SK-N-SH treated with all-trans-retinoic acid at 6 μM for 48 hours (cell line): ENCODE measurements around the gene CFAP61.

Experiments
- ARNTL ChIP-seq: fragments of 450-650 bp; formaldehyde crosslinking; IDR thresholded peaks from 2 replicates; pipeline ENCODE4 v1.5.0; 2020; ENCODE audit warnings: low read depth, mild to moderate bottlenecking, moderate library complexity, borderline replicate concordance
- OSR1 ChIP-seq: fragments of 250-450 bp; sonication (Bioruptor Pico); IDR thresholded peaks from 2 replicates; pipeline ENCODE4 v1.8.0; 2022; ENCODE audit warnings: moderate library complexity, mild to moderate bottlenecking, inconsistent platforms
- ZNF70 ChIP-seq: fragments of 450-650 bp; formaldehyde crosslinking; IDR thresholded peaks from 2 replicates; pipeline ENCODE4 v1.5.0; 2020; ENCODE audit warnings: mild to moderate bottlenecking, moderate library complexity
- TF ChIP-seq, protein P1 (sequence below): fragments of 250-450 bp; sonication (Bioruptor Pico); IDR thresholded peaks from 2 replicates; pipeline ENCODE4 v1.8.0; 2020; ENCODE audit warnings: mild to moderate bottlenecking, moderate library complexity, borderline replicate concordance
- TF ChIP-seq, protein P2 (sequence below): fragments of 250-450 bp; sonication (Bioruptor Pico); IDR thresholded peaks from 2 replicates; pipeline ENCODE4 v1.5.1; 2021; ENCODE audit warnings: mild to moderate bottlenecking, moderate library complexity

DNA sequence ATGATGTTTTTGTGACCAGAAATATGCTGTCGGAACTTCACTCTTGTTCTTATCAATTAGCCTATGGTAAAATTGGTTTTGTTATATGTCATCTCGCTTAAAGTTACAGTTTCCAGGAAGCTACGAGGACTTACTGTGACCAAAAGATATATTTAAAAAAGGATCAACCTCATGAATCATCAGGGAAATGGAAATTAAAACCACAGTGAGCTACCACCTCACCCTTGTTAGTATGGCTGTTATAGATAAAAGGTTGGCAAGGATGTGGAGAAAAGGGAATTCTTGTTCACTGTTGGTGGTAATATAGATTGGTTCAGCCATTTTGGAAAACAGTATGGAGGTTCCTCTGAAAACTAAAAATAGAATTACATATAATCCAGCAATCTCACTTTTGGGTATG, 301.2 kb downstream of the CFAP61 start:
- no peak for TF ChIP-seq OSR1 (CRISPR knock-in tag)
- no peak for TF ChIP-seq ARNTL (CRISPR knock-in tag)
- TF ChIP-seq, protein P1, sequence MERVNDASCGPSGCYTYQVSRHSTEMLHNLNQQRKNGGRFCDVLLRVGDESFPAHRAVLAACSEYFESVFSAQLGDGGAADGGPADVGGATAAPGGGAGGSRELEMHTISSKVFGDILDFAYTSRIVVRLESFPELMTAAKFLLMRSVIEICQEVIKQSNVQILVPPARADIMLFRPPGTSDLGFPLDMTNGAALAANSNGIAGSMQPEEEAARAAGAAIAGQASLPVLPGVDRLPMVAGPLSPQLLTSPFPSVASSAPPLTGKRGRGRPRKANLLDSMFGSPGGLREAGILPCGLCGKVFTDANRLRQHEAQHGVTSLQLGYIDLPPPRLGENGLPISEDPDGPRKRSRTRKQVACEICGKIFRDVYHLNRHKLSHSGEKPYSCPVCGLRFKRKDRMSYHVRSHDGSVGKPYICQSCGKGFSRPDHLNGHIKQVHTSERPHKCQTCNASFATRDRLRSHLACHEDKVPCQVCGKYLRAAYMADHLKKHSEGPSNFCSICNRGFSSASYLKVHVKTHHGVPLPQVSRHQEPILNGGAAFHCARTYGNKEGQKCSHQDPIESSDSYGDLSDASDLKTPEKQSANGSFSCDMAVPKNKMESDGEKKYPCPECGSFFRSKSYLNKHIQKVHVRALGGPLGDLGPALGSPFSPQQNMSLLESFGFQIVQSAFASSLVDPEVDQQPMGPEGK (CRISPR knock-in tag): no peak
- no peak for TF ChIP-seq ZNF70 (CRISPR knock-in tag)
- TF ChIP-seq, protein P2, sequence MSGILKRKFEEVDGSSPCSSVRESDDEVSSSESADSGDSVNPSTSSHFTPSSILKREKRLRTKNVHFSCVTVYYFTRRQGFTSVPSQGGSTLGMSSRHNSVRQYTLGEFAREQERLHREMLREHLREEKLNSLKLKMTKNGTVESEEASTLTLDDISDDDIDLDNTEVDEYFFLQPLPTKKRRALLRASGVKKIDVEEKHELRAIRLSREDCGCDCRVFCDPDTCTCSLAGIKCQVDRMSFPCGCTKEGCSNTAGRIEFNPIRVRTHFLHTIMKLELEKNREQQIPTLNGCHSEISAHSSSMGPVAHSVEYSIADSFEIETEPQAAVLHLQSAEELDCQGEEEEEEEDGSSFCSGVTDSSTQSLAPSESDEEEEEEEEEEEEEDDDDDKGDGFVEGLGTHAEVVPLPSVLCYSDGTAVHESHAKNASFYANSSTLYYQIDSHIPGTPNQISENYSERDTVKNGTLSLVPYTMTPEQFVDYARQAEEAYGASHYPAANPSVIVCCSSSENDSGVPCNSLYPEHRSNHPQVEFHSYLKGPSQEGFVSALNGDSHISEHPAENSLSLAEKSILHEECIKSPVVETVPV (CRISPR knock-in tag): no peak
